B cell (primary cell): ENCODE measurements around the gene OR13H1. TPM values are rescaled to one million over a fixed set of nuclear protein-coding genes. Genes with fewer than 3 reads are reported as not detected.

Source experiments
- ATAC-seq: fragments of 200-7000 bp; cut with Tn5 transposase; one replicate; pipeline ENCODE4 v1.10.0; 2021; ENCODE audit warnings: low read depth, mild to moderate bottlenecking, moderate number of reproducible peaks, moderate library complexity
- CTCF ChIA-PET: fragments of 350-600 bp; sonication (Branson Sonifier 250); formaldehyde crosslinking; loops from one replicate; lab custom pipeline; 2021; ENCODE audit warnings: antibody characterized with exemption, inconsistent platforms; lab: Charles Lee
- POLR2A ChIA-PET: fragments of 350-600 bp; sonication (Branson Sonifier 250); formaldehyde crosslinking; loops from one replicate; lab custom pipeline; 2021; ENCODE audit warnings: antibody characterized with exemption; lab: Charles Lee
- DNase-seq: peaks from one replicate; pipeline ENCODE4 v3.0.0; 2013
- H2AFZ ChIP-seq: 2 replicates; pipeline ENCODE4 v1.6.1; 2012; ENCODE audit warnings: mild to moderate bottlenecking, low read depth, low read length; ENCODE audit not compliant: insufficient read depth, poor library complexity, severe bottlenecking
- H3K27ac ChIP-seq, 2 donors: 1 replicate in 1 of 2; 2 replicates in 1 of 2; pipeline ENCODE4 v1.5.1; 2012 to 2013; ENCODE audit warnings: low read length in 2 of 2, mild to moderate bottlenecking in 2 of 2, moderate library complexity in 1 of 2
- H3K27me3 ChIP-seq, 4 experiments: fragments of 200-600 bp in 1 of 4; sonication (generic) in 1 of 4; replicated peaks in 1 of 4; 1 replicate in 2 of 4; 2 replicates in 2 of 4; pipeline versions ENCODE4 v1.6.1 to v1.7.0; 2013 to 2016; ENCODE audit warnings: low read length in 3 of 4, mild to moderate bottlenecking in 2 of 4, mixed read lengths in 1 of 4, moderate library complexity in 1 of 4; ENCODE audit not compliant: insufficient read depth in 4 of 4, control insufficient read depth in 3 of 4; ENCODE audit errors: control extremely low read depth in 1 of 4
- H3K36me3 ChIP-seq, 2 experiments: replicated peaks in 1 of 2; 1 replicate in 1 of 2; 2 replicates in 1 of 2; pipeline versions ENCODE4 v1.6.1 to v1.7.1; 2013; ENCODE audit warnings: low read length in 1 of 2; ENCODE audit not compliant: insufficient read depth in 2 of 2, control insufficient read depth in 1 of 2; ENCODE audit errors: control extremely low read depth in 1 of 2, extremely low read depth in 1 of 2
- H3K4me1 ChIP-seq, 2 donors: fragments of 200-600 bp in 1 of 2; sonication (generic) in 1 of 2; 1 replicate in 1 of 2; 2 replicates in 1 of 2; pipeline versions ENCODE4 v1.5.1 to v1.6.1; 2013 to 2017; ENCODE audit warnings: low read length in 2 of 2; ENCODE audit not compliant: control insufficient read depth in 2 of 2, insufficient read depth in 2 of 2
- H3K4me2 ChIP-seq: replicated peaks from 2 replicates; pipeline ENCODE3; 2012; ENCODE audit warnings: mild to moderate bottlenecking, low read depth, low read length; ENCODE audit not compliant: poor library complexity, severe bottlenecking
- H3K4me3 ChIP-seq, 5 experiments: fragments of 200-600 bp in 1 of 5; sonication (generic) in 1 of 5; 1 replicate in 3 of 5; 2 replicates in 2 of 5; pipeline versions ENCODE4 v1.5.1 to v1.7.0; 2011 to 2016; ENCODE audit warnings: low read length in 4 of 5, mild to moderate bottlenecking in 4 of 5, low read depth in 2 of 5, control low read depth in 1 of 5, moderate library complexity in 1 of 5; ENCODE audit not compliant: insufficient read depth in 1 of 5; ENCODE audit errors: control extremely low read depth in 1 of 5, extremely low read depth in 1 of 5
- H3K79me2 ChIP-seq: fragments of 200-600 bp; sonication (generic); one replicate; pipeline ENCODE4 v1.6.0; 2016; ENCODE audit warnings: low read length; ENCODE audit not compliant: control insufficient read depth, insufficient read depth
- H3K9ac ChIP-seq: fragments of 200-600 bp; sonication (generic); 2 replicates; pipeline ENCODE4 v1.6.1; 2017; ENCODE audit warnings: mild to moderate bottlenecking, low read length, moderate library complexity
- H3K9me3 ChIP-seq, 3 donors: one replicate each; pipeline versions ENCODE4 v1.6.1 to v1.7.1; 2013; ENCODE audit warnings: low read length in 2 of 3; ENCODE audit not compliant: control insufficient read depth in 2 of 3, insufficient read depth in 1 of 3; ENCODE audit errors: control extremely low read depth in 1 of 3
- H4K20me1 ChIP-seq: 2 replicates; pipeline ENCODE4 v1.6.0; 2012; ENCODE audit warnings: mild to moderate bottlenecking, low read length; ENCODE audit not compliant: insufficient read depth, control insufficient read depth, poor library complexity, severe bottlenecking
- H3K27ac Mint-ChIP-seq: one replicate; pipeline ENCODE4 v1.8.0; 2021; ENCODE audit warnings: mixed read lengths
- H3K27me3 Mint-ChIP-seq: one replicate; pipeline ENCODE4 v1.8.0; 2021; ENCODE audit warnings: mixed read lengths
- H3K4me1 Mint-ChIP-seq: one replicate; pipeline ENCODE4 v1.8.0; 2021; ENCODE audit warnings: mixed read lengths
- H3K4me3 Mint-ChIP-seq: one replicate; pipeline ENCODE4 v1.8.0; 2021; ENCODE audit warnings: mixed read lengths
- H3K9me3 Mint-ChIP-seq: one replicate; pipeline ENCODE4 v1.8.0; 2022; ENCODE audit warnings: mixed read lengths; ENCODE audit not compliant: insufficient read depth
- EZH2 ChIP-seq: IDR thresholded peaks from 2 replicates; pipeline ENCODE4 v1.6.1; 2012; ENCODE audit warnings: borderline replicate concordance, low read depth, mild to moderate bottlenecking, moderate library complexity, low read length; ENCODE audit not compliant: insufficient read depth, poor library complexity, severe bottlenecking
- WGBS: methylation state at CpG from one replicate; pipeline ENCODE4 v1.1.5; 2013; ENCODE audit warnings: missing lambda C conversion rate; ENCODE audit not compliant: insufficient coverage; 5-methylcytosine and 5-hydroxymethylcytosine counted together
- intact Hi-C: fragments of 100-400 bp; cut with micrococcal nuclease; formaldehyde crosslinking; loops from one replicate; pipeline ENCODE4 v1.10.0; 2022
- polyA plus RNA-seq: library from polyadenylated mRNA; depleted of rRNA; stranded (reverse); fragments of >200 nt; gene quantifications from 2 replicates; pipeline ENCODE4 v1.2.3, GENCODE V29; 2012
- total RNA-seq, 2 donors: library from RNA; stranded (reverse); fragments of 120-200 nt in 1 of 2; gene quantifications; 1 replicate in 1 of 2; 2 replicates in 1 of 2; pipeline versions ENCODE4 v1.2.3 to v1.2.4, GENCODE V29; 2013 to 2022
- TF ChIP-seq, protein P1 (sequence below): fragments of 200-600 bp; IDR thresholded peaks from one replicate; pipeline ENCODE4 v1.8.0; 2022; ENCODE audit warnings: antibody characterized with exemption, mild to moderate bottlenecking

Gene OR13H1
- total and polyA plus RNA-seq, 2 donors (not counting 1 experiment from before 2014, with no cell fraction given) = not detected

DNA sequence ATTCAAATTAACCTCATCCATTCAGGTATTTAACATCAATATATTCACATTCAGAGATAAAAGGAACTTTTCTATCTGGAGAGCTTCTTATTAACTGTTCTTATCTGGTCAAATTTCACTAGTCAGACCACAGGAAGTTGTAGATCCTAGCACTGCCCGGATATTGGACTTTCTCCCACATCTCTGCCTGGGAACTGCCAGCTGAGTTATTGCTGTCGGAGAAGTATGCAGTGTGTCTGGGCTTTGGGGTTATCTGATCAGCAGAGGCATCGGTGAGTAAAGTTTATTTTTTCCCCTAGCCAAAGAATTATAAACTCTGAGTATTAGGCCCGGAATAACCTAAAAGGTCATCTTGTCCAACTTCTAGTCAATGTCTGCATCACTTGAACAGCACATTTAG lies 45.1 kb downstream of the OR13H1 start:
- ChIA-PET CTCF (no interaction called here), POLR2A (no interaction called here)
- intact Hi-C loops = no loop called here
- no peaks in the 10 kb centered on the region for H3K9me3 Mint-ChIP-seq
- no peaks in the 10 kb centered on the region for H3K9me3 ChIP-seq
- H3K27ac ChIP-seq = no peak overlapping the region
- H4K20me1 ChIP-seq = no peaks in the 10 kb centered on the region
- H3K9ac ChIP-seq = no peak overlapping the region
- no peaks in the 10 kb centered on the region for H3K36me3 ChIP-seq
- TF ChIP-seq, protein P1, sequence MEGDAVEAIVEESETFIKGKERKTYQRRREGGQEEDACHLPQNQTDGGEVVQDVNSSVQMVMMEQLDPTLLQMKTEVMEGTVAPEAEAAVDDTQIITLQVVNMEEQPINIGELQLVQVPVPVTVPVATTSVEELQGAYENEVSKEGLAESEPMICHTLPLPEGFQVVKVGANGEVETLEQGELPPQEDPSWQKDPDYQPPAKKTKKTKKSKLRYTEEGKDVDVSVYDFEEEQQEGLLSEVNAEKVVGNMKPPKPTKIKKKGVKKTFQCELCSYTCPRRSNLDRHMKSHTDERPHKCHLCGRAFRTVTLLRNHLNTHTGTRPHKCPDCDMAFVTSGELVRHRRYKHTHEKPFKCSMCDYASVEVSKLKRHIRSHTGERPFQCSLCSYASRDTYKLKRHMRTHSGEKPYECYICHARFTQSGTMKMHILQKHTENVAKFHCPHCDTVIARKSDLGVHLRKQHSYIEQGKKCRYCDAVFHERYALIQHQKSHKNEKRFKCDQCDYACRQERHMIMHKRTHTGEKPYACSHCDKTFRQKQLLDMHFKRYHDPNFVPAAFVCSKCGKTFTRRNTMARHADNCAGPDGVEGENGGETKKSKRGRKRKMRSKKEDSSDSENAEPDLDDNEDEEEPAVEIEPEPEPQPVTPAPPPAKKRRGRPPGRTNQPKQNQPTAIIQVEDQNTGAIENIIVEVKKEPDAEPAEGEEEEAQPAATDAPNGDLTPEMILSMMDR = no peak
- TF ChIP-seq EZH2 = no peak
- no peak overlapping the region for H3K4me3 ChIP-seq
- no peak overlapping the region for H3K4me2 ChIP-seq
- H3K4me3 Mint-ChIP-seq = no peak overlapping the region
- H3K79me2 ChIP-seq = no peaks in the 10 kb centered on the region
- H3K4me1 ChIP-seq = no peaks in the 10 kb centered on the region
- no peak overlapping the region for H3K27ac Mint-ChIP-seq
- WGBS = no CpG with 5 or more reads among the region's 4 CpGs
- no peak for DNase-seq
- no peaks in the 10 kb centered on the region for H3K4me1 Mint-ChIP-seq
- no peaks in the 10 kb centered on the region for H3K27me3 Mint-ChIP-seq
- H3K27me3 ChIP-seq = no peaks in the 10 kb centered on the region
- no peak overlapping the region for H2AFZ ChIP-seq
- no peak for ATAC-seq
